ENCODE data around the gene PSMG2. TPM values are rescaled to one million over a fixed set of nuclear protein-coding genes. Genes with fewer than 3 reads are reported as not detected.

The PSMG2 gene
- total RNA-seq, 2 donors from 2014 or later: 8.2 to 36.8 TPM

GRCh38 chr18:12657684-12658425 is 45.0 kb upstream of the PSMG2 start, which contains the start of gene SPIRE1:
Gene SPIRE1, minus strand, starts transcription at chr18:12658107. Its CDS starts 241 bp downstream, at chr18:12657866.
- peaks cover 11% of the 10 kb centered on the region for H3K4me1 ChIP-seq
- H3K36me3 ChIP-seq (replicated peaks in 1 of 2; ENCODE audit: insufficient read depth in 1 of 2, low read depth in 2 of 2): no peaks in the 10 kb centered on the region
- WGBS, 2 donors: 0 to 2% methylated on average over 10 to 51 of the region's 112 CpGs
- DNase-seq (peak; percentile 67 to 81 (median 80)), ATAC-seq (peak; percentile 82)
- peak within 1 kb of the TSS; percentile 72 to 78 for H3K4me3 ChIP-seq
- peak within 1 kb of the TSS; percentile 71 to 89 (median 86) for H3K27ac ChIP-seq
- H3K9me3 ChIP-seq: no peaks in the 10 kb centered on the region
- intact Hi-C loops (cut with DNase I): loop anchor here (5.0 kb wide), 1 partner anchor 116 kb away; no protein-coding TSS in a partner anchor
- TF ChIP-seq POLR2A (IDR thresholded peaks at IDR 0.05) (peak; percentile 57 to 65 (median 57)), CTCF (IDR thresholded peaks at IDR 0.05) (no peak)
- H3K27me3 ChIP-seq: no peaks in the 10 kb centered on the region

DNA sequence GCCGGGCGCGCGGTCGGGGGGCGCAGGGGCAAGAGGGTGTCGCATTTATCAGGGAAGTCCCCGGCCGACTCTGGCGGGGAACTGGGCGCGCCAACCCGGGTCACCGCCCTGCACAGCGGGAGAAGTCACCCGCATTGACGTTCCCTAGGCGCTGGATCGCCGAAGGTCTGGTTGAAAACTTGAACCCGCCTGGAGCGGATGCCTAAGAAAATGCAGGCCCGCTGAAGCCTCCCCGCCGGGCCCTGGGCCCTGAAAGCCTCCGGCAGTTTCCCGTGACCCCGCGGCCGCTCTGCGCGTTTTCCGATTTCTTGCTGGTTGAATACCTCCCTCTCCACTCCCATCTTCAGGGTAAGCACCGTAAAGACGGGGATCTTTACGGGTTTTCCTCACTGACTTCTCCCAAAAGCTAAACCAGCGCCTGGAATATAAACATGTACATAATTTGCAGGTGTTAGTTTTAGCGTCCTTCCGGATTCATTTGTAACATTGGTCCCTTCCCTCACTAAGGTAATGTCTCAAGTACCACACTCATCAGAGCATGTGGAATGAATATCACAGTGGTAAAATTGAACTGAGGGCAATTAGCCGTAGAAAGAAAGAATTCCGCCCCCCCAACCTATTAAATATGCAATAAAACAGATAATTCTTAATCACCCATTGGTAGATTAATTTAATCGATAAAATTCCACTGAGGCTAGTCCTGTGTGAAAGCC is 44.3 kb upstream of the PSMG2 start:
- H3K27me3 ChIP-seq: no peaks in the 10 kb centered on the region
- H3K27ac ChIP-seq: peak overlapping the region; percentile 71 to 89 (median 86)
- DNase-seq (peak; percentile 35 to 43 (median 36)), ATAC-seq (peak; percentile 12)
- peak in 1 of 3 donors; percentile 5 for TF ChIP-seq POLR2A (IDR thresholded peaks at IDR 0.05)
- no peak for TF ChIP-seq CTCF (IDR thresholded peaks at IDR 0.05)
- no peaks in the 10 kb centered on the region for H3K9me3 ChIP-seq
- 11 to 37% methylated on average over 21 to 40 of the region's 42 CpGs for whole genome bisulfite sequencing, 2 donors
- intact Hi-C loops (cut with DNase I): loop anchor here (5.0 kb wide), 1 partner anchor 116 kb away; no protein-coding TSS in a partner anchor
- H3K4me1 ChIP-seq: peaks cover 7% of the 10 kb centered on the region
- no peaks in the 10 kb centered on the region for H3K36me3 ChIP-seq (replicated peaks in 1 of 2; ENCODE audit: insufficient read depth in 1 of 2, low read depth in 2 of 2)
- H3K4me3 ChIP-seq: peak overlapping the region; percentile 51 to 78

DNA sequence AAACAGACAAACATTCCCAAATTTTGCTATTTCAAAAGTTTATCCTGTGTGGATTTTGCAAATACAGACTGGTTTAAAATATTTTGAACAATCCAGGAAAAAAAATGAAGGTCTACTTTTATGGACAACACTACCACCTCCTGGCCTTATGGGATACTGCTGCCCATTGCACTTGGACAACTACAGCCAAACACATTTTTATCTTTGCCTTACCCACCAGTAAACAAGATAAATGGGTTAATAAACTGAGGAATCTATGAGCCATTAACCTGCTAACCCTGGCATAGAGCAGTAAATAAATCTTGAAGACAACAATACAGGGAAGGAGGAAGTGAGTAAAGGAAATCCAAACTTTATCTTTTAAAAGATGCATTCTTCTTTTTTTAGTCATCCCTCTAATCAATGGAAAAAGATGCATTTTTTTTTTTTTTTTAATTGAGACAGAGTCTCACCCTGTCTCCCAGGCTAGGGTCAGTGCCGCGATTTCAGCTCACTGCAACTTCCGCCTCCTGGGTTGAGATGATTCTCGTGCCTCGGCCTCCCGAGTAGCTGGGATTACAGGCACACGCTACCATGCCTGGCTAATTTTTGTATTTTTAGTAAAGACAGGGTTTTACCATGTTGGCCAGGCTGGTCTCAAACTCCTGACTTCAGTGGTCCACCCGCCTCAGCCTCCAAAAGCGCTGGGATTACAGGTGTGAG is 42.8 kb upstream of the PSMG2 start:
- 58 to 71% methylated on average over 9 of the region's 9 CpGs for WGBS, 2 donors
- intact Hi-C loops (cut with DNase I): loop anchor here (5.0 kb wide), 2 partner anchors 118 to 263 kb away; no protein-coding TSS in a partner anchor
- DNase-seq: peak; percentile 58 to 72 (median 68)

GRCh38 chr18:12668041-12668440 is 34.8 kb upstream of the PSMG2 start:
- DNase-seq: no peak
- intact Hi-C loops (cut with DNase I): no loop called here
- Histone ChIP-seq H3K4me1 (no peaks in the 10 kb centered on the region), H3K36me3 (replicated peaks in 1 of 2; ENCODE audit: insufficient read depth in 1 of 2, low read depth in 2 of 2) (no peaks in the 10 kb centered on the region), H3K4me3 (no peak overlapping the region), H3K27me3 (no peaks in the 10 kb centered on the region), H3K9me3 (no peaks in the 10 kb centered on the region), H3K27ac (no peak overlapping the region)
- ATAC-seq: no peak
- TF ChIP-seq POLR2A (IDR thresholded peaks at IDR 0.05) (no peak), CTCF (IDR thresholded peaks at IDR 0.05) (no peak)
- WGBS, 2 donors: 83 to 94% methylated on average over 4 to 5 of the region's 5 CpGs

More for the DNA sequence above, 42.8 kb upstream of the PSMG2 start:
- peak; percentile 58 for ATAC-seq
- no peaks in the 10 kb centered on the region for H3K36me3 ChIP-seq (replicated peaks in 1 of 2; ENCODE audit: insufficient read depth in 1 of 2, low read depth in 2 of 2)
- no peak overlapping the region for H3K4me3 ChIP-seq
- H3K27ac ChIP-seq: peak overlapping the region in 2 of 4 donors; percentile 26 to 54
- H3K4me1 ChIP-seq: peaks cover 7% of the 10 kb centered on the region
- no peaks in the 10 kb centered on the region for H3K27me3 ChIP-seq
- no peaks in the 10 kb centered on the region for H3K9me3 ChIP-seq
- TF ChIP-seq CTCF (IDR thresholded peaks at IDR 0.05) (peak; percentile 67 to 96 (median 93)), POLR2A (IDR thresholded peaks at IDR 0.05) (no peak)

Data from body of pancreas (tissue), 4 donors.